ENCODE results near the gene CDK6. TPM values are rescaled to one million over a fixed set of nuclear protein-coding genes. Genes with fewer than 3 reads are reported as not detected.

CDK6 gene
- polyA plus RNA-seq, 1 donor (not counting 4 experiments of a cell fraction or from before 2014, with no cell fraction given): 53.5 TPM

- peaks cover 48% of the 10 kb centered on the region for H3K4me1 ChIP-seq (ENCODE audit: control insufficient read depth, extremely low read depth, insufficient read depth, low read length)
- H3K36me3 ChIP-seq (ENCODE audit: control insufficient read depth in 2 of 2, extremely low read depth in 1 of 2, insufficient read depth in 2 of 2, low read length in 2 of 2): peaks cover 5 to 27% of the 10 kb centered on the region in 2 experiments
Observed at GRCh38 chr7:92626281-92626809, 210.0 kb downstream of the CDK6 start.

GRCh38 chr7:92625617-92626016 is 210.8 kb downstream of the CDK6 start:
- Histone ChIP-seq H3K9ac (ENCODE audit: control insufficient read depth, extremely low read depth, insufficient read depth, low read length) (no peak overlapping the region), H2AFZ (ENCODE audit: control insufficient read depth, low read length) (no peak overlapping the region), H3K79me2 (ENCODE audit: control insufficient read depth, insufficient read depth, low read length) (peaks cover 58% of the 10 kb centered on the region), H3K9me1 (ENCODE audit: control insufficient read depth, extremely low read depth, insufficient read depth, low read length) (no peaks in the 10 kb centered on the region), H3K4me2 (ENCODE audit: control insufficient read depth, extremely low read depth, insufficient read depth, low read depth, low read length) (peak overlapping the region; percentile 44), H3K27me3 (ENCODE audit: control insufficient read depth, extremely low read depth, insufficient read depth, low read length) (no peaks in the 10 kb centered on the region), H3K9me3 (ENCODE audit: control insufficient read depth, low read depth, low read length) (peaks cover 2% of the 10 kb centered on the region), H3K27ac (ENCODE audit: control insufficient read depth, insufficient read depth, low read length) (peak overlapping the region; percentile 66), H3K4me1 (ENCODE audit: control insufficient read depth, extremely low read depth, insufficient read depth, low read length) (peaks cover 51% of the 10 kb centered on the region), H3K4me3 (ENCODE audit: control insufficient read depth in 2 of 3, extremely low read depth in 1 of 3, insufficient read depth in 2 of 3, low read depth in 1 of 3, low read length in 3 of 3) (peak overlapping the region in 1 of 3 experiments; percentile 25), H4K20me1 (ENCODE audit: control insufficient read depth, extremely low read depth, insufficient read depth, low read length) (no peaks in the 10 kb centered on the region), H3K36me3 (ENCODE audit: control insufficient read depth in 2 of 2, extremely low read depth in 1 of 2, insufficient read depth in 2 of 2, low read length in 2 of 2) (peaks cover 5 to 27% of the 10 kb centered on the region in 2 experiments)
- TF ChIP-seq EZH2 (IDR thresholded peaks at IDR 0.05; ENCODE audit: low read length) (no peak), CTCF (optimal IDR thresholded peaks at IDR 0.05 in 1 of 3, IDR thresholded peaks at IDR 0.05 in 1 of 3, conservative IDR thresholded peaks at IDR 0.05 in 1 of 3; ENCODE audit: extremely low read depth in 1 of 3, insufficient read depth in 2 of 3, low read length in 3 of 3) (no peak)
- DNase-seq (ENCODE audit: low read depth, low spot score): no peak
- dilution Hi-C loops (cut with MboI; ENCODE audit: extremely low pct_ligation_motif_present, low sequenced_read_pairs): no loop called here
- no peak for FAIRE-seq

More at GRCh38 chr7:92626281-92626809, 210.0 kb downstream of the CDK6 start:
- Histone ChIP-seq H4K20me1 (ENCODE audit: control insufficient read depth, extremely low read depth, insufficient read depth, low read length) (no peaks in the 10 kb centered on the region), H3K9me1 (ENCODE audit: control insufficient read depth, extremely low read depth, insufficient read depth, low read length) (no peaks in the 10 kb centered on the region), H3K27me3 (ENCODE audit: control insufficient read depth, extremely low read depth, insufficient read depth, low read length) (no peaks in the 10 kb centered on the region), H3K9me3 (ENCODE audit: control insufficient read depth, low read depth, low read length) (peaks cover 2% of the 10 kb centered on the region), H3K79me2 (ENCODE audit: control insufficient read depth, insufficient read depth, low read length) (peaks cover 64% of the 10 kb centered on the region), H3K4me3 (ENCODE audit: control insufficient read depth in 2 of 3, extremely low read depth in 1 of 3, insufficient read depth in 2 of 3, low read depth in 1 of 3, low read length in 3 of 3) (no peak overlapping the region), H3K27ac (ENCODE audit: control insufficient read depth, insufficient read depth, low read length) (peak overlapping the region; percentile 47), H3K9ac (ENCODE audit: control insufficient read depth, extremely low read depth, insufficient read depth, low read length) (no peak overlapping the region), H2AFZ (ENCODE audit: control insufficient read depth, low read length) (no peak overlapping the region), H3K4me2 (ENCODE audit: control insufficient read depth, extremely low read depth, insufficient read depth, low read depth, low read length) (no peak overlapping the region)
- dilution Hi-C loops (cut with MboI; ENCODE audit: extremely low pct_ligation_motif_present, low sequenced_read_pairs): no loop called here
- DNase-seq (ENCODE audit: low read depth, low spot score) (no peak), FAIRE-seq (no peak)
- TF ChIP-seq CTCF (optimal IDR thresholded peaks at IDR 0.05 in 1 of 3, IDR thresholded peaks at IDR 0.05 in 1 of 3, conservative IDR thresholded peaks at IDR 0.05 in 1 of 3; ENCODE audit: extremely low read depth in 1 of 3, insufficient read depth in 2 of 3, low read length in 3 of 3): no peak
- TF ChIP-seq EZH2 (IDR thresholded peaks at IDR 0.05; ENCODE audit: low read length): no peak

Data from keratinocyte (primary cell).